ELR (cell line): ENCODE results near the gene ELFN2.

Source experiments
- DNase-seq: peaks from one replicate; pipeline ENCODE4 v3.0.0-alpha.2; 2015; ENCODE audit warnings: low read depth

ELFN2 gene

DNA sequence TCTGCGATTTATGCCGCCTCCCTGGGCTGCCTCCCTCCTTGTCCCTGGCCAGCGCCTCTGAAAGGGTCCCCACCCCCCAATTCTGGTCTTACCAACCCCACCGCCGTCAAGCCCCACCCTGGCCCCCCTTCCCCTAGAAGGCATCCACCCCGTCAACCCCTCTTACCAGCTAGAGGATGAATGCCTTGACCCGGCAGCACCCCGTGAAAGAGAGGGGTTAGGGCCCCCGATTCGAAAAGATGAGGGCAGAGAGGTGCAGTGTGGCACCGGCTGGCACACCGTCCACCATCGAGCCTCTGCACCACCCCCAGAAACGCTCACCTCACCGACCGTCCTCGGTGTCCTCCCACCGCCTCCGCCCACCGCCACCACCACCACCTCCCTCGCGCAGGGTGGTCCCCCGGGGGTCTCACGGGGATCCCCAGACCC lies 559 bp downstream of the ELFN2 start:
- DNase-seq, result no peak

DNA sequence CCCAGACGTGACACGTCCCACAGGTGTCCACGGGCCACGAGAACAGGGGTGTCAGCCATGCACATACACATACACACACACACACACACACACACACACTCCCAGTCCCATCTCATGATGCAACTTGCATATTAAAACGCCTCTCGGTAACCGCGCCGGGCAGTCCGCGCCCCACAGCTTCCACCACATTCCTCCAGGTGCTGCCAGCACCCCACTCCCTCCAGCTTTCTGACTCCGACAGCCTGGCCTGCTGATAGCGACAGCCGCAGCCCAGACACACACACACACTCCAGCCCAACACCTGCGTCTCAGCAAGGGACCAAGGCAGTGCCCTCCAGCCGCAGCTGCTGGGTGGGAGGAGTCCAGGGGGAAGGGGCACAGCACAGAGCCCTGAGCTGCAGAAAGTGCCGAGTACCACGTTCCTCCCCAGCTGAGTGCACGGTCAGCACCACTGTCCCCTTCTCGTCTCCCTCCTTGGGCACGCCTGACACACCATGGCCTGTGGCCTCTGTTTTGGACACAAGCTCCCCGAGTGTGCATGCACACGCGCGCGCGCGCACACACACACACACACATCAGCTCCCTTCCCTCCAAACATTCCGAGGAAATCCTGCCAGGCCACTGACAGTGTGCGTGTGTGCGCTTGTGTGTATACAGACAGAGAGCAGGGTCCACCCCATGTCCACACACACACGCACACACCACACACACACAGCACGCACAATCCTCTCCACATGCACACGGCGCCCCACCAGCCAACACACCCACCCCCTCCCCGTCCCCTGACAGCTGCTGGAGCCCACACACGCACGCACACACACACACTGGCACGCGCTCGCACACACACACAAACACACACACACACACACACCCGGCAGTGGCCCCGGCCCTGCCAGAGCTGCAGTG lies 1.2 kb downstream of the ELFN2 start:
- DNase-seq, result no peak

DNA sequence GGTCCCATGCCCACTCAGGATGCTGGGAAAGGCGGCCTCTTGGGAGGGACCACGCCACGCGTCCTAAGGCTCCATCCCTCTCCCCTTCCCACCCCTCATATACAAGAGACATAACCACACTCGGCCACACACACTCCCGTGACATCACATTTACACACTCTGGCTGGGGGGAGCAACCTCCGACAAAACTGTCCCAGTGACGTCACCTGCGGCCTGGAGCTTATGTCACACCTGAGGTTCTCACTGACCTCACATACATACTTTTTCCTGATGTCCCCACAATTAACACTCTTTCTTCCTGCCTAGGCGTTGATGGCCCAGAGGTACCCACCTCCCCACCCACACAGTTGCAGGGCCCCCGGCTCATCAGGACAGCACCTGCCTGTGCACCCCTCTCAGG lies 1.9 kb downstream of the ELFN2 start:
- no peak for DNase-seq

DNA sequence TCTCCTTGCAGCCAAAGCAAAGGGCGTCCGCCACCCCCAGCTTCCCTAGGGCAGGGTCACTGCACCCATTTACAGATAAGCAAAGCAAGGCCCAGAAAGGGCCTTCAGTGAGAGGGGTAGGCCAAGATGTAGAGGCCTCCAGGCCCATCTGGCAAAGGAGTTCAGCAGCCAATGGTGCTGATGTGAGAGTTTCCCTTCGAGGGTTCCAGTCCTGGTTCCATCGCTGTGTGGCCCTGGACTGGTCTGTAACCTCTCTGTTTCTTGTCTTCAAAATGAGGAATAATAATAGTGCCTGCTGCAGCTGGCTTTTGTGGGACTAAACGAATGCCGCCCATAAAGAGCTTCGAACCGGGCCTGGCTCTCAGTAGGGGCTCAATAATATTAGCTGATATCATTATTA lies 4.0 kb downstream of the ELFN2 start:
- DNase-seq, result no peak

DNA sequence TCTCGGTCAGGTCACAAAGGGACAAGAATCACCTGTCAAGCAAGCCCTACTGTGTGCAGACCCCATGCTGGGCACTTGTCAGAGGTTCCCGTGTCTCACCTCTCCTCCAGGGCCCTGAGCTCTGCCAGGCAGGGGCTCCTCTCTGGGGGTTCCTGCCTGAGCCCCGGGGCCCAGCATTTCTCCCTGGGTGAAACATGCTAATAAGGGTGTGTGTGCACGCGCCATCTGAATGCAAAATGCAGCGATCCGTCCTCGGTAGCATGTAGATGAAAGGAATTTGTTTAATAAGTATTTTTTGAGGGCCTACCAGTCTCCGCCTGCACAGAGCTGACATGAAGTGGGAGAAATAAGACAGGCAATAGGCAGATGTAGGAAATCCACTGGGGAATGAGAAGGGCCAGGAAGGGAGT lies 5.8 kb downstream of the ELFN2 start:
- no peak for DNase-seq

DNA sequence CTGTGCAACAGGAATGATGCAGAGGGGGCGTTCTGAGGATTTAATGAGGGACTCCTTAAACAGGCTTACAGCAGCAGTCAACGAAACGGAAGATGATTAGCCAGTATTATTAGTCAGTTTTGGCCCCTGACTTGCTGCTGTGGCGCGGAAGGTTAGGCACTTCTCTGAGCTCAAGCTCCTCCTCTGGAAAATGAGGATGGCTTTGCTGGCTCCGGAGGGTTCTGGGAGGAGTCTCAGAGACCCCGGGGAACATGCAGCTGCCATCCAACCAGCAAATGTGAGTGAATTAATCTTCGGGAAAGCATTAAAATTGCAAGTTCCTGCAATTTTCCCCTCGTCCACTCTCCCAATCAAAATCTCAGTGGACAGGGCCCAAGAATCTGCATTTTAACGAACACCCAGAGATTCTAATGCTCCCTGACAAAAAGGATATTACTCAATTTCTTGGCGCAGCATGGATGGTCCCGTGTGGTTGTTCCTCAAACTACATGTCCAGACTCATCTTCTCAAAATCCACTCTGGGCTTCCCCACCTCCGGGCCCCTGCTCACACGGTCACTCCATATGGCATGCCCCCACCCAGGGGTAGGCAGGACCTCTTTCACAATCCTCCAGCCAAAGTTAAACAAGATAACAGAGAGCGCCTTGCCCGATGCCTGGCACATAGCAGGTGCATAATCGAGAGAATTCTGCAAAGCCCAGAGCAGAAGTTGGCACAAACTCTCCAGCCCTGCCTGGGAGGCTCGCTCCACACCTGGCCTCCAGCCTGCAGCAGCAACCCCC lies 6.4 kb downstream of the ELFN2 start:
- DNase-seq, result peak; percentile 60

DNA sequence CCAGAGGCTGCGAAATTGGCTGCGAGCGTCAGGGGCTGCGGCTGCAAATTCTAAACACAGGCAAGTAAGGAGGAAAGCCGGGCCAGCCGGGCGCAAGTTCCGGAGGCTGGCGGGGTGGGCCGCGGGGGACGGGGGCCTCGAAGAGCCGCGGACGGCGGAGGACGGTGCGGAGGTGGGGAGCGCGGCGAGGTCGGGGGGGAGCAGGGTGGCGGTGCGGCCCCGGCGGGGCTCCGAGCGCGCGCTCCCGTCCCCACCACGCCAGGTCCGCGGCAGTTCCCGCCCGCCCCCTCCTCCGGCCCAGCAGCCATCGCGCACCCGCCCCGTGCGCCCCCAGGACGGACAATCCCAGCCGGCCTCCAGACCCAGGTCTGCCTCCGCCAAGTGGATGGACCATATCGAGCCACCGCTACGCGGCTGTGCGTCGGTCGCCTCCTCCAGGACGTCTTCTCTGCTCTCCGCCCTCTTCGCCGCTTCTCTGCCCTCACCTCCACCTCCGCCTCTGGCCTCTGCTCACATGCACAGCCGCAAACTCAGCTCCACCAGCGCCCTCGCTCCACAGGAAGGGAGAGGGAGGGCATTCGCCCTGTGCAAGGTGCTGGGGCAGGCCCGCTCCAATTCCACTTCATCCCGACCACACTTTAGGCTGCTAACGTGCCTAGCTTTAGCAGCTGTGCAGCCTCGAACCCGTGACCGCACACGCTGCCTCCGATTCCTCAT lies 7.2 kb downstream of the ELFN2 start:
- DNase-seq, result peak; percentile 40

DNA sequence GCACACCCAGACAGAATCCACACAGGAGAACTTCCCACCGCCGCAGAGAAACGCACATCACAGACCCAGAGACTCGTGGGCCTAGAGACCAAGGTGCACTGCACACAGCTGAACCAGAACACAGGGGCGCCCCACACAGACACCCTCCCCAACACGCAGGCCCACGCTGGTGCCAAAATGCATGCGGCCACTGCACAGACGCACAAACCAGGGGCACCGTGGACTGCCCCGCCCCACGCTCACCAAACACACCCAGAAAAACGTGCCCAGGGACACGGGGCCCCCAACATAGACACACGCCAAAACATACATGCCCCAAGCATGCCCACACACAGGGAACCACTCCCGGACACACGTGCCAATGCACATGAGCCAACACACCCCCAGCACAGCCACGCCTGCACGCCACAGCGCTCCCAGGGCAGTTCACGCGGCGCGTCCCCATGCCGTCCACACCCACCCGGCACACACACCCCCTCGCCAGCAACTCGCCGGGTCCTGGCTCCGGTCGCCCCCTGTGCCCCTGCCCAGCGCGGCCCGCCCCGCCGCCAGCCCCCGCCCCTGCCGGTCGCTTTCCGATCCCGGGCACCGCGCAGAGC lies 7.8 kb downstream of the ELFN2 start:
- no peak for DNase-seq

DNA sequence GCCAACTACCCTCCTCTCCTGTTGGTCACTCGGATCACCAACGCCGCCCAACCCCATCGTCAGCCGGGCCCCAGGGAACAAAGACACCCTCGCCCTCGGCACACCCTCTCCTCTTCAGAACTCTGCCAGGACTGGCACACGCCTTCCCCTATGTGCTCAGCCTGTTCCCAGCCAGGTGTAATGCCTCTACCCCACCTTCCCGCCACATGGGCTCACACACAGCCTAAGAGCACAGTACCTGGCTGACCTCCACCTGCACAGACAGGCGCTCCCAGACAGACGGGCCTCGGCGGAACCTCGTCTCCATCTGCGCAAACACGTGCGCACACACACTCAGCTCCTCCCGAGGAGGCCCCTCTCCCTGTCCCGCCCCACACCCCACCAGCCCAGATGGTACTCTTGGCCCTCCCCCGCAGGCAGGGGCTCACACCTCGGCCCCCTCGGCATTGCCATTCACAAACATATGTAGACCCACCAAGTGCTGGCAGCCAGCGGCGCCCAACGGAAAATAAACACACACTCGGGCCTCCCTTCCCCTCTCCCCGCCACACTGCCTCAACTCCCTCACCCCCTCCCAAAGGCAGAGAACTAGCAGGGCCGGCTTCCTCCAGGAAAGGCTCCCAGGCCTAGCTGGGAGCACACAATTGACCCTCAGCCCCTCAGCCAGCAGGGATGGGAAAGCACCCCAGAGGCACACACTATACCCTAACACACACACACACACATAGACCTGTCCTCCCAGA lies 8.5 kb downstream of the ELFN2 start:
- DNase-seq, result no peak

DNA sequence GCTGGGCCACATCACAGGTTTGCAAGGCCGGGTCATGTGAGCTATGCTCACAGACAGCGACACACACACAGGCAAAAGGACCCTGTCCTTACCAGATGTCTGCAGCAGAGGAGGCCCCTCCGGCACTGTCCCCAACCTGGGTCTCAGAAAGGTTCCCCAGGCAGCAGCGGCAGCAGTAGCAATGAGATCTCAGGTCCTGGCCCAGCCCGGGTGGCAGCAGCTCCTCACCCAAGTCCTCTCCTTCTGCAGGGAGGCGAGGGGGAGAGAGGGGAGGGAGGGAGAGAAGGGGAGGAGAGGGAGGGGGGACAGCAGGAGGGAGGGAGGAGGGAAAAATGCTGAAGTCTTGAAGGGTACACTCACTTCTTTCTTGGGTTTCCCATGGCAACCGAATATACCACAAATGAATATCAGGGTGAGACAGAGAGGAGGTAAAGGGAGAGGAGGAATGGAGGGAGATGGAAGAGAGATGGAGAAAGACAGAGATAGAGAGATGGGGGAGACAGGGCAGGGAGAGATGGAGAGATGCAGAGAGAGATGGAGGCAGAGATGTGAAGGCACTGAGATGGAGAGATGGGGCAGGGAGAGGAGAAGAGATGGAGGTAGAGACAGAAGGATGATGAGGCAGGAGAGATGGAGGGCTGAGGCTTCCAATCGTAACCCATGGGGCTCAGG lies 9.5 kb downstream of the ELFN2 start:
- no peak for DNase-seq

DNA sequence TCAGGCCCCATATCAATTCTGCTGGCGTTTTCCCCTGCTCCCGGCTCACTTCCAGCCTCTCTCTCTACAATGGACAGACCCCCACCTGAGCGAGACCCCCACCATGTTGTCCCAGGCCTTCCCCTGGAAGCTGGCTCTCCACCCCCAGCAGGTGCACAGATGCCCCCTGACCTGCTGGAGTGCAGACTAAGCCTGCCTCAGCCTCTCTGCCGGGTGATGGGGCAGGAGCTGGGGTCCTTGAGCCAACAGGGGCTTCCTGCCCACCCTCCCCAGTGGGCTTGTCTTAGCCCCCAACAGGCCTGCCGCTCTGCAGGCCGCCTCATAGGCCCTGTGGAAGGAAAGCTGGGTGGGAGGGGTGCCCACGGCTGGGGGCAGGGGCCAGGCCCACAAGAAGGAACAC lies 10.0 kb downstream of the ELFN2 start:
- no peak for DNase-seq

DNA sequence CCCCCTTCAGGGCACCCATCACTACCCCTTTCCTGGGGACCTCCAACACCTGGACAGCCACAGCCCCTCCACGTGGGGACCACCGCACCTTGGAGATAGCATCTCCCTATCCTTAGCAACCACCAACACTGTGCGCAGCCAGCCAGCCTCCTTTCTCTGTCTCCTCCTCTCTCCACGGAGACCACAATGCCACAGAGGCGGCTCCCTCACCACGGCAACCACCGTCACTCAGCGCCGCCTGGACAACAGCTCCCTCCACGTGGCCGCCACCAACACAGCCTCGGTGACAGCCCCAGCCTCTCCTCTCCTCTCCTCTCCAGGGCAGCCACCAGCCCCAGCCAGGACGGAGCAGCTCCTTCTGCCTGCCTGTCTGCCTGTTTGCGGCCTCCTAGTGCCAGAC lies 10.5 kb downstream of the ELFN2 start:
- DNase-seq, result no peak

DNA sequence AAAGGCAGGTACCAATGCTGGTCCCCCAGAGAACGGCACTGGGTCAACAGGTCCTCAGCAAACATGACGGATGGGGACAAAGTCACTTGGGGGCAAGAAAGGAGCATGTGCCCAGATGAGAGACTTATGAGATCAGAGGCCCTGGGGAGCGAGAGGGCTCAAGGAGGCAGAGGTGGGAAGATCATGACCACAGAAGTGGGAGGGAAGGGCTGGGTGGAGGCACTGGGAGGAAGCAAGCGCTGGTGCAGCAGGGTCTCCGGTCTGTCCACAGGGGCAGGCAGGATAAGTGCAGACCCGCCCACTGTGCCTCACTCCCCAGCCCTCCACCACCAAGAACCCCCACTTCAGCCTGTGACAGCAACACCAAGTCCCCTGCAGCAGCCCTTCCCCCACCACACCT lies 10.9 kb downstream of the ELFN2 start:
- DNase-seq, result no peak

DNA sequence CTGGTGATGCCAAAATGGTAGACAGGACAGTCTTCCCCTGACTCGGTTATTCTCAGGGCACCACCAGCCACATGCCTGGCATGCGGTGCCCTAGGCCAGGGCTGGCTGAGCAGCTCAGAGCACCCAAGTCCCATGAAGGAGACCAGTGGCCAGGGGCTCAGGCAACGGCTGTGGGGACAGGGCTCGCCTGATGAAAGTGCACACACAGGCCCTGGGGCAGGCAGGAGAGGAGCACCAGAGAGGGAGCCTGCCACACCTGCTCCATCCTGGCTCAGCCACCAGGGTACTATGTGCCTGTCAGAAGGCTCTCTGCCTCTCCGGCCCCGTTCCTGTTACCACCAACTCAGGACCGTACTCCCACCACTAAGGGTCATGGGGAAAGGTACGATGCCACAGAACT lies 12.1 kb downstream of the ELFN2 start:
- DNase-seq, result no peak

DNA sequence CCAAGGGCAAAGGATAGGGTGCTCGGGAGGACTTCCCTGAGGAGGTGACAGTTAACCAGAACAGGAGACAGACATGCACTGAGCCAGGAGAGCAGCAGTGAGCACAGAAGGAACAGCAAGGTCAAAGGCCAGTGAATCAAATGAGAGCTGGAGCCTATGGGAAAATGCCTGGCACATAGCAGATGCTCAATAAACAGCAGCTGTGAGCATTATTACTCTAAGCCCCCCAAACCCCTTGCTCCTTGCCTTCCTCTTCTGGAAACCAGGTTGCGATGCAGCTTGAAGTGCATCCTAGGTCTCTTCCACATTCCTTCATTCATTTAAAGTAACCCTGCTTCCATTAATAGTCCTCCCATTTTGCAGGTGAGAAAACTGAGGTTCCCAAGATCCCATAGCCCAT lies 13.0 kb downstream of the ELFN2 start:
- no peak for DNase-seq

DNA sequence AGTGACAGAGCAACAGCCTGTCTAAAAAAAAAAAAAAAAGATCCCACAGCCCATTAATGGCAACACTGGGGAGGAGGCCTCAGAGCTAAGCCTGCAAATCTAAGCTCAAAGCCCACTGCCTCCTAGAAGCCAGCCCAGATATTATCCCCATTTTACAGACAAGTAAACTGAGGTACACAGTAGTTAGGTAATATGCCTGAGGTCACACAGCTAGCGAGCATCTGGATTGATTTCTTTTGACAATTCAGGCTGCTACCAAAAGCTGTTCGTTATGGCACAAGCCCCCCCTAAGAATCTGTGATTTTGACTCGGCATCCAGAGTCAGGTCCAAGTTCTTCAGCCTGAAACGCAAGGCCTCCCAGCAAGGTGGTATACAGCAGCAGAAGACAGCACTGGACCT lies 13.7 kb downstream of the ELFN2 start:
- DNase-seq, result no peak

DNA sequence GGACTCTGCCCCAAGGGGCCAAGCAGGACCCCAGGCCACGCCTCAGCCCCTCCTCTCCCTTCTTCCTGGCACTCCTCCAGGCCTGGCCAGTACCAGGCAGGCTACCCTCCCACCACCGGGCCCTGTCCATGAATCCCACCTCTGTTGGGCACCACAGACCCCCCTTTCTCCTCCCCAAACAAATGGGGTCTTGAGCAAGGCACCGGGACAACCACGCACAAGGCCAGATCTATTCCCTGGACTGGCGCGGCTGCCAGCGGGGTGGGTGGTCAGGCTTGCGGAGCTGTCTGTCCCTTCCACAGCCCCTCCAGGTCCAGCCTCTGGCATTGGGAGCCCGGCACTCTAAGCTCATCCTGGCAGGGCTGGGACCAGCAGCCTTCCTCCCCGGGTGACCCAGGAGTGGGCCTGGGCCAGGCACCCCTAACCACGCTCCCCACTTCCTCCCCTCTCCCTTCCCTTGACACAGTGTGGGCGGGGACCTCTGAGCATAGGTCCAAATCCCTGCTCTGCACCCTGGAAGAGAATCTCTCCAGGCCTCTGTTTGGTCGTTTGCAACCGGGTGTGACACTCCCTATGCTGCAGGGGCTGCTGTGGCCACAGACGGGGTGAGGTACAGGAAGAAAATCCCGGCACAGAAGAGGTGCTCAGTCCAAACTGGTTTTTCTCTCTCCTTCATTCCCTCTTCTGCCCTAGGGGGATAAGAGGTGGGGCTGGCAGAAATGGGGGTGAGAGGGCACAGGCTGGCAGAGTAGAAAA lies 14.6 kb downstream of the ELFN2 start:
- DNase-seq, result no peak

DNA sequence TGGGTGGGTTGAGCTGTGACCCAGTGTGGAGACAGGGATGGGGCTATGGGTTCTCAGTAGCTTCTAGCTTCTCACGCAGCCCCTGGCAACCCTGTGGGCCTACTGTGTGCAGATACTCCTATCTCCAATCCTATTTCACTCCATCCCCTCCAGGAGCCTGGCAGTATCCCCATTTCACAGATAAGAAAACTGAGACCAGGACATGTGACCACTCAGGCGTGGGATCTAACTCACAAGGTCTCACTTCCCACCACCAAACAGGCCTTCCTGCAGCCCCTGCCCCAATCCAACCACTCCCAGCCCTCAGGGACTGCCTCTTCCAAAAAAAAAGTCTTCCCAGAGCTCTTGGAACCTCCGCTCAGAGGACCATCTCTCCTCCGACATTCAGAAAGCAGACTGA lies 15.6 kb downstream of the ELFN2 start:
- no peak for DNase-seq

DNA sequence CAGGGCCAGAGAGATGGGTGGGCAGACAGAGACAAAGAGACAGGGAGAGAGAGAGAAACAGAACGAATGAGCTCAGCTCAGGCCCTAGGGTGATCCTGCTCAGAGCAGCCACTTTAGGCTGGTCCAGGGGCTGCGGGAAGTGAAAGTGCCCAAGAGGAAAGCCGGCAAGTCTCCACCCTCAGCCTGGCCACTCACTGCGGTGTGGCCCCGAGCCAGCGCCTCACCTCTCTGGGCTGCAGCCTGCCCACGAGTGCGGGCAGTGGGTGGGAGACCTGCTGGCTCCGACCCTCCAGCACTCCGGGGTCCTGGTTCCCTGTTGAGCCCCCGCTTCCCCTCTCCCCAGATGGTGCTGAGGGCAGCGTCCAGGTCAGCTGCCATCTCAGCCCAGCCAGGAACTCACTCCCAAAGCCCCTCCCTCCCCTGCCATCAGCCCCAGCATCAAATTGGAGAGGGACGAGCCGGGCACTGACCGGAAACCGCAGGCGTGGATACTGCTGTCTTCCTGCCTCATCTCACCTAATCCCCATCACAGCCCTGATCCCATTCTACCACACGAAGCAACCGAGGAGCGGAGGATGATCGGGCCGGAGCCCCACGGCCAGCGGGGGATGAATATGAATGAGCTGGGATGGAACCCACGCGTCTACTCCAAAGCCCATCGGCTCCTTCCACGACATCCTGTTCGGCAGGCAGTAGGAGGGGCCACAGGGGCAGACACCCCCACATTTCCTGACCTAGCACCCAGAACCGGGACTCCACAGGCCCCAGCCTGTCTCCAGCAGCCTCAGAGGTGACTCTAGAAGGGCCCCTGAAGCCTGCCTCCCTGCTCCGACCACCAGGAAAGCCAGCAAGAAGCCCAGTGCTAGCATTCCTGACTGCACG lies 16.9 kb downstream of the ELFN2 start:
- no peak for DNase-seq
